ENCODE measurements around the gene MAPK11.

The MAPK11 gene

DNA sequence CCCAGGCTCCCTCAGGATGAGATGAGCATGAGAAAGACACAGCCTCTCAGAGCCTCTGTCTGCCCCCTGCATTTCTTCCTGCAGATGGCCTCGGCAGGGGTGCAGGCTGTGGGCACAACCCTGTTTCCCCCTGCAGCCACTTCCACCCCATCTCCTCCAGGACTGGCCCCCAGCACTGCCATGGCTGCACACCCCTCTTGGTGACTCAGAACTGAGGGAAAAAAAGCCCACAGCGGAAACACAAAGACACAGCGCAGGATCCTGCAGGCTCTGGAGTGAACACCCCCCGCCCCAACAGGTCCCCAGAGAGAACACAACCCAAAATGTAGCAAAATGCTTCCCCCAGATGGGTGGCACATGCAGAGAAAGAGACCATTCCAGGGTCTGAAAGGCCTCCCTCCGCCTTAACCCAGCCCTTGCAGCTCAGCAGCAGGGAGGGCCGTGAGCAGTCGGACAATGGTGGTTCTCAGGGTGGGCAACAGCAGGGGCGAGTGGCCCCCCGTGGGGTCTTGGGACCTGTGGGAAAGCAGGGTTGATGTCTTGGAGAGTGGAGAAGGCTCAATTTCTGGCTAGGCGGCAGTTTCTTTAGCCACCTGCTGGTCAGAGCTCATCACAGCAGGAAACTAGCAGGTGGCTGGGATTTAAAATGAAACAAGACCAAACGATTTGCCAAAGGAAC lies 33.3 kb downstream of the MAPK11 start:
- DNase-seq: peak in 1 of 10 donors; percentile 63

GRCh38 chr22:50233223-50233622 lies 37.0 kb downstream of the MAPK11 start:
- intact Hi-C loops (cut with DNase I): no loop called here
- peak in 1 of 10 donors; percentile 71 for DNase-seq

More for the DNA sequence above, 33.3 kb downstream of the MAPK11 start:
- intact Hi-C loops (cut with DNase I): no loop called here

DNA sequence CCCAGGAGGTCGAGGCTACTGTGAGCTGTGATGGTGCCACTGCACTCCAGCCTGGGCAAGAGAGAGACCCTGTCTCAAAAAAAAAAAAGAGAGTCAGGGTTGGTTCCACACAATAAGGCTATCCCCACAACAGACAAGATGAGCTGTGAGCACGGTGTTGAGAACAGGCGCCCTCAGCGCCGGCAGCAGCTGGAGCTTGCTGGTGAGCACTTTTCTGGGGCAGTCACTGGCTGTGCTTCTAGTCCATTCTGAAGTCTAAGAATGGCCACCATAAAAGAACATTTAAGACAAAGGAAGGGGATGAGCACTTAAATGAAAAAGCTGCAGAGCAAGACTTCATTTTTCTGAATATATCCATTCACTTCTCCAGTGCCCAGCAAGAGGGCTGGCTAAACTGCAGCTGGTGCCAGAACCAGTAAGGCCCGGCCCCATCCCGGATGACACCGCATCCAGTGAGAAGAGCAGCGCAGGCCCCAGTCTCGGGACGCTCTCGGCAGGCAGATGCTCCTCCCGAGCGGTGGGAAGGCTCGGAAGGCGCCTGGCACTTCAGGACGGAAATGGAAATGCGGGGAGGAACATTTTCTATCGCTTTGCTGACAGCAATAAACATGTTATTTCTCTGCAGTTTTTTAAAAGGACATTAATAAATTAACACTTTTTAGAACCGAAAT lies 37.6 kb downstream of the MAPK11 start:
- intact Hi-C loops (cut with DNase I): no loop called here
- peak in 1 of 10 donors; percentile 86 for DNase-seq

DNA sequence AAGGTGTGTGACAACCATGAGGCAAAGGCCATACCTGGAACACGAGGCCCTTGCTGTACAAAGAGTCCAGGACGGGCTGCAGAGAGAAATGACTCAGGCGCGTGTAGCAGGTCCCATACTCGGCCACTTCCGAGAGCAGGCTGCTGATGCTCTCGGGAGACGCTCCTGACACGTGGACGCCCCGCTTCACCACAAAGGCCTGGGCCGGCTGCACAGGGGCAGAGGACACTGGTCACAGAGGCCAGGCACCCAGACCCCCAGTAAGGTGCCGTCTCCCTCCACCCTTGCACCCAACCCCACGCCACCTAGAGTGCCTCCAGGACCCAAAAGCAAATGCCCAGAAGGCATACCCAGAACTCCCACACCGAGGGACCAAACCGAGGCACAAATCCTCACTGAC lies 40.8 kb downstream of the MAPK11 start:
- DNase-seq: no peak
- intact Hi-C loops (cut with DNase I): no loop called here

DNA sequence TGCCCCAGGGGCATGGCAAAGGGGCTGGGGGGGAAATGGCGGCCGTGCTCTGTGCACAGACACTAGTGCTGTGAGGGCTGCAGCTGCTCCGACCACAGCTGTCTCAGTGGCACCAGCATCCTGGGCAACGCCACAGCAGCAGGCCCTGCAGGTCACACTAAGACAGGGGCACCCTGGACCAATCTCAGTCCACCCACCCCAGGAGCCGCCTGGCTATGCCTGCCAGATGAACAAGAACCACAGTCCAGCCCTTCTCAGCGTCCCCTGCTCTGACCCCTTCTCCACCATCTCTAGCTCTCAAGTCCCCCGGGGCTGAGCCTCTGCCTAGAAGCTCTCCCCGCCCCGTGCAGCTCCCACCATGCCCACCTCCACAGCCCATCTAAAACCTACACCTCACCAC lies 41.8 kb downstream of the MAPK11 start:
- intact Hi-C loops (cut with DNase I): no loop called here
- no peak for DNase-seq

DNA sequence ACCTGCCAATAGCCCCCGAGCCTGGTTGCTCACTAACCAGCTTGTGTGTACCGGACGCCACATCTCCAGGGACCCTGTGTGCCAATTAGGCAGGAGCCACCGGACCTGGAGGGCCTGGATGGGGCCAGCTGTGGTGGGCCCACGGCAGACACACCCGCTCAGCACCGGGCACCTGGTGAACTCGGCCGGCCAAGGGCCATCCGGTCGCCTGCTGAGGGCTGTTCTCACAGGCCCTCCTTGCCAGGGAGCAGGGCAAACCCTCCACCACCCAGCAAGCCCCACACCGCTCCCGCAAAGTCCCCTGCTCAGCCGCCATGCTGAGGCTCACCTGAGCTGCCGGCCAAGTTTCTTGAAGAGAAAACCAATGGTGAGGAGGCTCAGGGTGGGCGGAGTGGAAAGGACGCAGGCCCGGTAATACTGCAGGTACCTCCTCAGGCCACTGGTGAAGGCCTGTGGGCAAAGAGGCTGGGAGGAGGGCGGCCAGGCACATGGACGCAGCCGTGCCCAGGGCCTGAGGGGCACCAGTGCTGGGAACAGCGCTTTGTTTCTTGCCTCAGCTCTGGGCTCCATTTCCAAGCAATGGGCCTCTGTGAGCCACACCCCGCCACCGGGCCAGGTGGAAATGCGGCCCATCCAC lies 42.5 kb downstream of the MAPK11 start:
- DNase-seq: peak in 1 of 10 donors; percentile 72
- intact Hi-C loops (cut with DNase I): no loop called here

DNA sequence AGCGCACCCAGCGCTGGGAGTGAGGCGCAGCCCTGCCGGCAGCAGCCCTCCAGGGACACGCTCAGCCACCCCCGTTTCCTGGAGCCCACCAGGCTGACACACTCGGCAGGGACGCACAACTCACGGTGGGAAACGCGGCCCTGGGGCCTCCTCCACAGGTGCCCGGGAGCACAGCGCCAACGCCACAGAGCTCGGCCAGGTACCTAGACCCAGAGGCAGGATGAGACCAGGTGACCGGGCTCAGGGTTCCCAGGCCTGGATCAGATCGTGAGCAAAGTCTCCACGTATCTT lies 43.4 kb downstream of the MAPK11 start:
- intact Hi-C loops (cut with DNase I): no loop called here
- DNase-seq: peak in 1 of 10 donors; percentile 77

- DNase-seq: peak in 1 of 10 donors; percentile 59
- intact Hi-C loops (cut with DNase I): no loop called here
Measured at GRCh38 chr22:50226063-50226874, 43.9 kb downstream of the MAPK11 start.

DNA sequence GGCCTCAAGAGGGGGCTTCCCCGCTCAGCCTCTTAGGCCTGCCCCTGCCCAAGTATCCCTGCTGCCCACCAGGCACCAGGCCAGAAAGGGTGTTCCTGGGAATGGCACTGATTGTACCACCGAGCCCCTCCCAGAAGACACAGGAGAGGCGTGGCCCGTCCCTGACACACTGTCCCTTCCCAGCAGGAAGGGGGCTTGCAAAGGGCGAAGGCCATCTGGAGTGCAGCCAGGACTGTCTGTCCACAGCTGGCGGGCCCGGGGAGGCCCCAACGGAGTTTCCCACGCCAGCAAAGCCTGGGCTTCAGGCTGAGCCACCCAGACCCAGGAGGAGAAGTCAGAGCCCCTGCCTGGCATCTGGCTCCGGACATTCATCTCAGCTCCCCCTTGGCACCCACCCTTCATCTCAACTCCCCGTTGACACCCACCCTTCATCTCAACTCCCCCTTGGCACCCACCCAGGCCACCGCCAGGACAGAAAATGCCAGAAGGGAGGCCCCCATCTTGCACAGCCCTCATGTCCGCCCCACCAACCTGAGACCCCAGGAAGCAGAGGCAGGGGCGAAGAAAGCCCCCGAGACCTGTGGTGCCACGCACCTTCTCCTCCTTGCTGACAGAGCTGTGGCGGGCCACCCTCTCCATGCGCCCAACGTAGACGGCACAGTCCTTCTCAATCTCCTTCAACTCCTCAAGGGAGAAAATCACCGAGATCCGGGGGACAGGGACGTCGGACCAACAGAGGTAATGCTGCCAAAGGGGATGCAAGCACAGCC lies 44.8 kb downstream of the MAPK11 start:
- DNase-seq: peak in 1 of 10 donors; percentile 75
- intact Hi-C loops (cut with DNase I): no loop called here

- intact Hi-C loops (cut with DNase I): no loop called here
- DNase-seq: no peak
Measured at GRCh38 chr22:50224071-50224470, 46.1 kb downstream of the MAPK11 start.

- intact Hi-C loops (cut with DNase I): no loop called here
- peak in 1 of 10 donors; percentile 77 for DNase-seq
Measured at GRCh38 chr22:50222508-50222907, 47.7 kb downstream of the MAPK11 start.

DNA sequence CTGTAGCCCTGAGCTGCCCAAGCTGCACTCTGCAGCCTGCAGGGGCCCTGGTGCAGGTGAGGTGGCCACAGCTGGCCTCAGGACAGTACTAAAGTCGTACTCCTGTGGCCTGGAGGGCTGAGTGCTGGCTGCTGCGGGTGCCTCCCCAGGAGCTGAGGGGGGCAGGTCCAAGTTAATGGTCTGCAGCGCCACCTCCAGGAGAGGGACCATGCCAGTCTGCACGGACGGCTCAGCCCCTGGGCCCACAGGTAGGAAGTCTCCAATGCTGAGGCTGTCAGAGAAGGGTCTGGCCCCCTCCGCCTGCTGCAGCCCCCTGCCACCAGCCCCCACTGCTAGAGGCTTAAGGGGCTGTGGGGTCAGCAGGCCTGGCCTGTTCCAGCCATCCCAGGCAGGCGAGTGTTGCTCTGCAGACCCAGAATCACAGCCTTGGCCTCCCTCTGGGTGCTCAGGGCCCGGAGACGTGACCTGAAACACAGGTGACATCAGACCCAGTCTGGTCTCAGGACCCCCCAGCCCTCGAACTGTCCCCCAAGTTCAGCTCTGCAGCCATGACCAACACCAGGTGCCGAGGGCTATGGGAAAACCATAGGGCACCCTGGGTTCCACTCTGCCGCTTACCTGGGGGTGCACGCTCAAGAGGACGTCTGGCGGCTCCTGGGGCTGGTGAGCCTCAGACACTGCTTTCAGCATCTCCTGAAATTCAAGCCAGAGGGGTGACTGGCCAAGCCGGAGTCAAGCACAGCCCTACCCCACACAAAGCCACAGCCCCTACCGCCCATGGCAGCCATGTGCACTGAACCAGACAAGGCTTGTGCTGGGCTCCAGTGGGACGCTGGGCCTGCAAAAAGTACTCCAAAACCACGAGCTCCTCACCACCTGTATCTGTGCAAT lies 48.5 kb downstream of the MAPK11 start:
- intact Hi-C loops (cut with DNase I): no loop called here

GRCh38 chr22:50220603-50221409 lies 49.4 kb downstream of the MAPK11 start:
- intact Hi-C loops (cut with DNase I): no loop called here
- DNase-seq: peak in 2 of 10 donors; percentile 71 to 79

More for the DNA sequence above, 48.5 kb downstream of the MAPK11 start:
- peak in 1 of 10 donors; percentile 75 for DNase-seq

DNA sequence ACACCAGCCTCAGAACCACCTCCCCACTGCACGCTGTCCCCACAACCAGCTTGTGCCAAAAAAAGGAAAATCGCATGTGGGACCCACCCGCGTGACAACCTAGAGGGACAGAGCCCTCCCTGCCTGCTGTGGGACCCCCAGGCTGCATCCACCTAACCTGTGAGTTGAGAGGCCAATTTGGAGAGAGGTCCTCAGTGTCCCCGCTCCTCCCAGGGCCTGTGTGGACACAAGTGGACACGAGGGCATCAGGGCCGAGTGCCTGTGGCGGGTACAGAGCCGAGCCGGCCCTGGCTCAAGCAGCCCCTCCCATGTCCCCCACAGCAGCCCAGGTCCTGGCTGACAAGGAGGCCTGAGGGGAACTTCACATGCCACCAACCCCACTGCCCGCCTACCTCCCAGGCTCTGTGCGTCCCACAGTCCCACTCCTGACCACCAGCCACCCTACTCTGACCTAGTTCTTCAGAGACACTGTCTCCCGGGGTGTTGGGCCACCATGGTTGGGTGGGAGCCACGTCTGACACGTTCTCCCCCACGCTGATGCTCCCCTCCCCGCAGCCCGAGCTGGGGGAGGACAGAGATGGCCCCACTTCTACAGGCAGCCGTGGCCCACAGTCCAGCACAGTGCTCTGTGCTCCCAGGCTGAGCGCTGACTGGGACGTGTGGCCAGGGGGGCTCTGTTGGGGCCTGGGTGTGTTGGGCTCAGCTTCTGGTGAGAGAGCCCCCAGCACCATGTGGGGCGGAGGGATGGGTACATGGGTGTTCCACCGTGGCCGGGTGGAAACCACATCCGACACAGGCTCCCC lies 50.2 kb downstream of the MAPK11 start:
- intact Hi-C loops (cut with DNase I): no loop called here

DNA sequence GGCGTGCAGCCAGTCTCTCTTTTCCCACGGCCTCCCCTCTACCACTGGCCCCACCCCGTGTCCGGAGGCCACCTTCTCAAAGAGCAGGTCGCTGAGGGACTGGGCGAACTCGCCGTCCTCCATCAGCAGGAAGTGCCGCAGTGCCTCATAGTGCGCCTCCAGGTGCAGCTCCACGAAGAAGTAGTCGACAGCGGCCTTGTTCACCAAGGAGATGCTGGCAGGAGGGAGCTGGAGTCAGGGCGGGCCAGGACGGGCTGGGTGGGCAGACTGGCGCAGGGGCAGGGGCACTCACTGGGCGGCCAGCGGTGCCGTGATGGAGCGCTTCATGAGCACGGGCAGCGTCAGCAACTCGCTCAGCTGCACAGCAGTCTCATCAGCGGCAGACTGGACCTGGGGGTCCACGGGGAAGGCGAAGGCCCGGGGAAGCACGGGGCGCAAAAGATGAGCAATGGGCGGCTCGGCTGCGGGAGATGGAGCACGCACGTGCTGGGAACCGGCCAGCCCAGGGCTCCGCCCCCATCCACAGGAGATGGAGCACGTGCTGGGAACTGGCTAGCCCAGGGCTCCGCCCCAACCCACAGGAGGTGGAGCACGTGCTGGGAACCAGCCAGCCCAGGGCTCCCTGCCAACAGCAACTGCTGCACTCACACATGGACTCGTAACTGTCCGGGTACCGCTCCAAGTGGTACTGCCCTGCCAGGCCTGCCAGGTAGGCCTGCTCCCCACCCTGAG lies 51.0 kb downstream of the MAPK11 start:
- DNase-seq: peak in 6 of 10 donors; percentile 49 to 93 (median 76)
- intact Hi-C loops (cut with DNase I): no loop called here

More for the DNA sequence above, 50.2 kb downstream of the MAPK11 start:
- peak in 2 of 10 donors; percentile 66 to 67 for DNase-seq

DNA sequence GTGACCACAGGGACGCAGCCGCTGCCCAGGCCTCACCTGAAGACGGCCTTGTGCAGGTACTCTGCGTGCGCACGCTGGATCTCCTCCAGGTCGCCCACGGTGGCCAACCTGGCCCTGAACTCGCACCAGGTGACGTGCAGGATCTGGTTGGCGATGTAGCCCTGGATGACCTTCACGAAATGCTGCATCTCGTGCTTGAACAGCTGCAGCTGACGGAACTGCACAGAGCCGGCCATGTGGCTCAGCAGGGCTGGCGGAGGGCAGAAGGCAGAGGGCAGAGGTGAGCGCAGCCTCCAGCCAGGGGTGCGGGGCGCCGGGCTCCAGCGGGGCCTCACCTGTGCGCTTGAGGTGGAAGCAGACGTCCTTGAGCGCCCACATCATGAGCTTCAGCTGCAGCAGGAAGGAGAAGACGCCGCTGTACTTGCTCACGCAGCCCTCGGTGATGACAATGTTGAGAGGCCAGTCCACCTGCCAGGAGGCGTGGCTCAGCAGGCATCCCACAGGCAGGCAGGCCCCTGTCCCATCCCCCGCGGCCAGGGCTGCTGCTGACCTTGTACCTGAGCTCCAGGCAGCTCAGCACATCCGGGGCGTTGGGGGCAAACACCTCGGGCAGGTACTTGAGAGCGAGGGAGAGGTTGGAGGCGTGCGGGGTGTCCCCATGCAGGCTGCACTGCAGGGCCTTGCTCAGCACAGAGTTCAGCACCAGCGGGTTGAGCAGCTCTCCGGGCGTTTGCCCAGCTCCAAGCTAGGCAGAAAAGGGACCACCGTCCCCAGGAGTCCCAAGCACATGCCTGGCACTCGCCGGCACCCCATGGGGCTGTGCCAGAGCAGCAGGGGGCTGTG lies 51.8 kb downstream of the MAPK11 start:
- intact Hi-C loops (cut with DNase I): no loop called here
- peak in 2 of 10 donors; percentile 67 to 84 for DNase-seq
